SK-N-SH (cell line): ENCODE measurements around the gene LMO2. TPM values are rescaled to one million over a fixed set of nuclear protein-coding genes. Genes with fewer than 3 reads are reported as not detected.
"Not testable (repeated sequence)": the region's sequence is repeated elsewhere in the genome, so short reads cannot be mapped to it uniquely, and the experiment has no call there.

Experiments used
- CTCF ChIA-PET: fragments of 300-600, 350-600 bp; formaldehyde crosslinking; extraction: SDS; loops from one replicate; lab custom pipeline; 2021; lab: Yijun Ruan, JAX
- POLR2A ChIA-PET: fragments of 350-600 bp; sonication (Branson Sonifier 250); formaldehyde crosslinking; extraction: SDS; loops from one replicate; lab custom pipeline; 2020; ENCODE audit warnings: antibody characterized with exemption, inconsistent platforms; lab: Yijun Ruan, JAX
- DNase-seq: peaks from one replicate; pipeline ENCODE4 v3.0.0; 2012
- H2AFZ ChIP-seq: fragments of 200-600 bp; sonication (generic); 2 replicates; pipeline ENCODE4 v1.8.1; 2016; ENCODE audit warnings: antibody characterized with exemption, mild to moderate bottlenecking, low read depth
- H3F3A ChIP-seq: fragments of 200-600 bp; sonication (generic); replicated peaks from 2 replicates; pipeline ENCODE3; 2016; ENCODE audit warnings: antibody characterized with exemption, mild to moderate bottlenecking; ENCODE audit not compliant: insufficient read depth
- H3K27ac ChIP-seq, 2 experiments: fragments of 200-500 bp in 1 of 2; fragments of 200-600 bp in 1 of 2; sonication (Bioruptor generic) in 1 of 2; sonication (generic), shearing (Covaris generic) in 1 of 2; 2 replicates each; pipeline versions ENCODE4 v1.5.1 to v1.6.1; 2014 to 2016; ENCODE audit warnings: low read depth in 2 of 2, inconsistent platforms in 1 of 2, low read length in 1 of 2, mild to moderate bottlenecking in 1 of 2, mixed read lengths in 1 of 2
- H3K27me3 ChIP-seq: fragments of 200-600 bp; sonication (generic), shearing (Covaris generic); 2 replicates; pipeline ENCODE4 v1.6.1; 2016; ENCODE audit warnings: mixed run types; ENCODE audit not compliant: insufficient read depth
- H3K36me3 ChIP-seq, 2 experiments: fragments of 200-500 bp in 1 of 2; fragments of 200-600 bp in 1 of 2; sonication (Bioruptor generic) in 1 of 2; sonication (generic) in 1 of 2; replicated peaks in 1 of 2; 2 replicates each; pipeline versions ENCODE3 to v1.5.1; 2014 to 2016; ENCODE audit warnings: low read length in 1 of 2, mild to moderate bottlenecking in 1 of 2; ENCODE audit not compliant: insufficient read depth in 2 of 2, control insufficient read depth in 1 of 2
- H3K4me1 ChIP-seq, 2 experiments: fragments of 200-500 bp in 1 of 2; fragments of 200-600 bp in 1 of 2; sonication (Bioruptor generic) in 1 of 2; sonication (generic), shearing (Covaris generic) in 1 of 2; 2 replicates each; pipeline versions ENCODE4 v1.5.1 to v1.6.1; 2014 to 2016; ENCODE audit warnings: low read depth in 1 of 2, low read length in 1 of 2, mixed run types in 1 of 2; ENCODE audit not compliant: insufficient read depth in 2 of 2, control insufficient read depth in 1 of 2
- H3K4me2 ChIP-seq: fragments of 200-600 bp; sonication (generic), shearing (Covaris generic); 2 replicates; pipeline ENCODE4 v1.6.1; 2017; ENCODE audit warnings: mixed run types
- H3K4me3 ChIP-seq, 2 experiments: fragments of 200-500 bp in 1 of 2; fragments of 200-600 bp in 1 of 2; sonication (Bioruptor generic) in 1 of 2; sonication (generic), shearing (Covaris generic) in 1 of 2; 2 replicates each; pipeline versions ENCODE4 v1.5.1 to v1.8.1; 2014 to 2016; ENCODE audit warnings: low read depth in 2 of 2, inconsistent platforms in 1 of 2, low read length in 1 of 2, mild to moderate bottlenecking in 1 of 2, mixed read lengths in 1 of 2, moderate library complexity in 1 of 2
- H3K79me2 ChIP-seq: fragments of 200-600 bp; sonication (generic); 2 replicates; pipeline ENCODE4 v1.8.1; 2017; ENCODE audit warnings: mild to moderate bottlenecking; ENCODE audit not compliant: insufficient read depth
- H3K9ac ChIP-seq: fragments of 200-600 bp; sonication (generic); 2 replicates; pipeline ENCODE4 v1.6.1; 2017; ENCODE audit warnings: mixed run types
- H3K9me2 ChIP-seq: fragments of 200-600 bp; sonication (generic); 2 replicates; pipeline ENCODE4 v1.6.1; 2017; ENCODE audit warnings: mixed run types
- H3K9me3 ChIP-seq: fragments of 200-600 bp; sonication (generic); 2 replicates; pipeline ENCODE4 v1.6.1; 2017; ENCODE audit warnings: mixed run types, mild to moderate bottlenecking, moderate library complexity
- H4K20me1 ChIP-seq: fragments of 200-600 bp; sonication (generic); 2 replicates; pipeline ENCODE4 v1.6.1; 2017; ENCODE audit warnings: mild to moderate bottlenecking, mixed run types; ENCODE audit not compliant: insufficient read depth
- EZH2phosphoT487 ChIP-seq: fragments of 200-600 bp; sonication (generic); IDR thresholded peaks from 2 replicates; pipeline ENCODE4 v1.6.1; 2017; ENCODE audit warnings: low read depth, mixed run types, mild to moderate bottlenecking, antibody characterized with exemption, moderate library complexity, borderline replicate concordance
- FOSL2 ChIP-seq: IDR thresholded peaks from 2 replicates; pipeline ENCODE4 v1.4.0; 2012; ENCODE audit warnings: low read depth, mild to moderate bottlenecking, moderate library complexity, borderline replicate concordance
- FOXJ3 ChIP-seq: sonication (generic); formaldehyde crosslinking; IDR thresholded peaks from 2 replicates; pipeline ENCODE4 v1.5.1; 2020; ENCODE audit warnings: mild to moderate bottlenecking, missing genetic modification reagents
- MEF2A ChIP-seq: IDR thresholded peaks from 2 replicates; pipeline ENCODE4 v1.4.0; 2012; ENCODE audit warnings: low read depth, borderline replicate concordance
- NRF1 ChIP-seq: IDR thresholded peaks from 2 replicates; pipeline ENCODE4 v1.6.1; 2012; ENCODE audit warnings: low read depth, mild to moderate bottlenecking, low read length
- RAD21 ChIP-seq: IDR thresholded peaks from 2 replicates; pipeline ENCODE4 v1.6.1; 2012; ENCODE audit warnings: mild to moderate bottlenecking, low read length
- TEAD4 ChIP-seq: IDR thresholded peaks from 2 replicates; pipeline ENCODE4 v1.4.0; 2012; ENCODE audit warnings: mild to moderate bottlenecking, borderline replicate concordance; ENCODE audit not compliant: insufficient read depth
- WGBS: methylation state at CpG from one replicate; pipeline ENCODE4 v1.1.6; 2017; ENCODE audit warnings: low lambda C conversion rate; 5-methylcytosine and 5-hydroxymethylcytosine counted together
- polyA plus RNA-seq, 3 experiments: library from polyadenylated mRNA; depleted of rRNA; stranded (reverse); fragments of >200 nt; gene quantifications; 2 replicates each; pipeline ENCODE4 v1.2.3, GENCODE V29; 2012
- TF ChIP-seq, protein P1 (sequence below): fragments of 200-600 bp; sonication (generic); IDR thresholded peaks from 2 replicates; pipeline ENCODE4 v1.6.1; 2017; ENCODE audit warnings: antibody characterized with exemption, mild to moderate bottlenecking, moderate library complexity
- TF ChIP-seq, protein P2 (sequence below): IDR thresholded peaks from 2 replicates; pipeline ENCODE4 v1.6.1; 2012; ENCODE audit warnings: mild to moderate bottlenecking, low read depth, low read length, moderate library complexity
- TF ChIP-seq, protein P3 (sequence below): fragments of 150-350 bp; IDR thresholded peaks from 2 replicates; pipeline ENCODE4 v1.6.1; 2016; ENCODE audit warnings: mild to moderate bottlenecking, low read depth, low read length

LMO2 gene
- polyA plus RNA-seq, 1 of the 3 experiments (the other 2 are of a cell fraction) = 0.05 TPM

DNA sequence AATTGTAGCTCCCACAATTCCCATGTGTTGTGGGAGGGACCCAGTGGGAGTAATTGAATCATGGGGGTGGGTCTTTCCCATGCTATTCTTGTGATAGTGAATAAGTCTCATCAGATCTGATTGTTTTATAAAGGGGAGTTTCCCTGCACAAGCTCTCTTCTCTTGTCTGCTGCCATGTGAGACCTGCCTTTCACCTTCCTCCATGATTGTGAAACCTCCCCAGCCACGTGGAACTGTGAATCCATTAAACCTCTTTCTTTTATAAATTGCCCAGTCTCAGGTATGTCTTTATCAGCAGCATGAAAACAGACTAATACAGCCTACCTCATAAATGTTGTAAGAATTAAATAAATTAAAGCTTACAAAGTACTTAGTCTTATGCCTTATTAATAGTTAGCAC is 25.5 kb upstream of the LMO2 start:
- H3K27me3 ChIP-seq = peaks cover 11% of the 10 kb centered on the region; the same call in 1 of the 2 replicates
- H4K20me1 ChIP-seq, H3K27ac ChIP-seq, POLR2A ChIA-PET, H3K9me2 ChIP-seq, H3K9ac ChIP-seq, DNase-seq, H2AFZ ChIP-seq, H3K79me2 ChIP-seq, H3K4me1 ChIP-seq, H3F3A ChIP-seq, H3K36me3 ChIP-seq, H3K9me3 ChIP-seq, H3K4me3 ChIP-seq, H3K4me2 ChIP-seq: not testable (repeated sequence)
- CTCF ChIA-PET = interaction anchor here (1.0 to 1.3 kb wide), 3 partner anchors 12 to 59 kb away, joined by 3 to 5 read pairs (median 3); no protein-coding TSS in a partner anchor
- 0% methylated on average over 1 of the region's 1 CpG for WGBS

DNA sequence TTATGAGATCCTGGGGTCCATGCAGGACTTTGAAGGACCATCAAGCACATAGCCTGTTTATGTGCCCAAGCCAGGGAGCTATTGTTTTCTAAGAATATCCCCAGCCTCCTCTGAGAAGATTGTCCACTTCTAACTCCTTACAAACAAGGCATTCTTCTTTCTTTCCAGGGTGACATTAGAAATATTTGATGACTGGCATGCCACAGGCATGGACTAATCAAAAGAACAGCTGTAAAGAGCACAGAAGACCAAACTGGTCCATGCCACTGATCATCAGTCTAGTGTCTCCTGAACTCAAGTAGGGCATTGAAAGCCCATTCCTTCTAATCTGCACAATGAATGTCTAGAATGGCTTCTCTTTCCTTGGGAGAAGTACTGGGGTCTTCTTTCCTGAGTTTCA is 24.9 kb upstream of the LMO2 start:
- CTCF ChIA-PET = interaction anchor here (1.0 to 1.2 kb wide), 2 partner anchors 54 to 59 kb away, joined by 3 to 5 read pairs; no protein-coding TSS in a partner anchor
- Histone ChIP-seq H3K27ac (no peak overlapping the region), H3K36me3 (no peaks in the 10 kb centered on the region), H3K4me1 (peaks cover 0 to 11% of the 10 kb centered on the region in 2 experiments; a peak in 2 of 4 replicates), H3K9me2 (no peaks in the 10 kb centered on the region), H3K27me3 (peaks cover 11% of the 10 kb centered on the region; the same call in 1 of the 2 replicates), H3K4me3 (no peak overlapping the region), H3K9me3 (no peaks in the 10 kb centered on the region), H2AFZ (no peak overlapping the region), H3F3A (no peaks in the 10 kb centered on the region), H3K79me2 (no peaks in the 10 kb centered on the region), H4K20me1 (no peaks in the 10 kb centered on the region), H3K9ac (no peak overlapping the region), H3K4me2 (no peak overlapping the region)
- TF ChIP-seq, protein P1, sequence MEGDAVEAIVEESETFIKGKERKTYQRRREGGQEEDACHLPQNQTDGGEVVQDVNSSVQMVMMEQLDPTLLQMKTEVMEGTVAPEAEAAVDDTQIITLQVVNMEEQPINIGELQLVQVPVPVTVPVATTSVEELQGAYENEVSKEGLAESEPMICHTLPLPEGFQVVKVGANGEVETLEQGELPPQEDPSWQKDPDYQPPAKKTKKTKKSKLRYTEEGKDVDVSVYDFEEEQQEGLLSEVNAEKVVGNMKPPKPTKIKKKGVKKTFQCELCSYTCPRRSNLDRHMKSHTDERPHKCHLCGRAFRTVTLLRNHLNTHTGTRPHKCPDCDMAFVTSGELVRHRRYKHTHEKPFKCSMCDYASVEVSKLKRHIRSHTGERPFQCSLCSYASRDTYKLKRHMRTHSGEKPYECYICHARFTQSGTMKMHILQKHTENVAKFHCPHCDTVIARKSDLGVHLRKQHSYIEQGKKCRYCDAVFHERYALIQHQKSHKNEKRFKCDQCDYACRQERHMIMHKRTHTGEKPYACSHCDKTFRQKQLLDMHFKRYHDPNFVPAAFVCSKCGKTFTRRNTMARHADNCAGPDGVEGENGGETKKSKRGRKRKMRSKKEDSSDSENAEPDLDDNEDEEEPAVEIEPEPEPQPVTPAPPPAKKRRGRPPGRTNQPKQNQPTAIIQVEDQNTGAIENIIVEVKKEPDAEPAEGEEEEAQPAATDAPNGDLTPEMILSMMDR = no peak
- TF ChIP-seq NRF1 (no peak), FOSL2 (no peak), TEAD4 (no peak), FOXJ3 (CRISPR knock-in tag) (no peak), RAD21 (no peak), MEF2A (no peak), EZH2phosphoT487 (no peak)
- TF ChIP-seq, protein P2, sequence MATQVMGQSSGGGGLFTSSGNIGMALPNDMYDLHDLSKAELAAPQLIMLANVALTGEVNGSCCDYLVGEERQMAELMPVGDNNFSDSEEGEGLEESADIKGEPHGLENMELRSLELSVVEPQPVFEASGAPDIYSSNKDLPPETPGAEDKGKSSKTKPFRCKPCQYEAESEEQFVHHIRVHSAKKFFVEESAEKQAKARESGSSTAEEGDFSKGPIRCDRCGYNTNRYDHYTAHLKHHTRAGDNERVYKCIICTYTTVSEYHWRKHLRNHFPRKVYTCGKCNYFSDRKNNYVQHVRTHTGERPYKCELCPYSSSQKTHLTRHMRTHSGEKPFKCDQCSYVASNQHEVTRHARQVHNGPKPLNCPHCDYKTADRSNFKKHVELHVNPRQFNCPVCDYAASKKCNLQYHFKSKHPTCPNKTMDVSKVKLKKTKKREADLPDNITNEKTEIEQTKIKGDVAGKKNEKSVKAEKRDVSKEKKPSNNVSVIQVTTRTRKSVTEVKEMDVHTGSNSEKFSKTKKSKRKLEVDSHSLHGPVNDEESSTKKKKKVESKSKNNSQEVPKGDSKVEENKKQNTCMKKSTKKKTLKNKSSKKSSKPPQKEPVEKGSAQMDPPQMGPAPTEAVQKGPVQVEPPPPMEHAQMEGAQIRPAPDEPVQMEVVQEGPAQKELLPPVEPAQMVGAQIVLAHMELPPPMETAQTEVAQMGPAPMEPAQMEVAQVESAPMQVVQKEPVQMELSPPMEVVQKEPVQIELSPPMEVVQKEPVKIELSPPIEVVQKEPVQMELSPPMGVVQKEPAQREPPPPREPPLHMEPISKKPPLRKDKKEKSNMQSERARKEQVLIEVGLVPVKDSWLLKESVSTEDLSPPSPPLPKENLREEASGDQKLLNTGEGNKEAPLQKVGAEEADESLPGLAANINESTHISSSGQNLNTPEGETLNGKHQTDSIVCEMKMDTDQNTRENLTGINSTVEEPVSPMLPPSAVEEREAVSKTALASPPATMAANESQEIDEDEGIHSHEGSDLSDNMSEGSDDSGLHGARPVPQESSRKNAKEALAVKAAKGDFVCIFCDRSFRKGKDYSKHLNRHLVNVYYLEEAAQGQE = no peak
- TF ChIP-seq, protein P3, sequence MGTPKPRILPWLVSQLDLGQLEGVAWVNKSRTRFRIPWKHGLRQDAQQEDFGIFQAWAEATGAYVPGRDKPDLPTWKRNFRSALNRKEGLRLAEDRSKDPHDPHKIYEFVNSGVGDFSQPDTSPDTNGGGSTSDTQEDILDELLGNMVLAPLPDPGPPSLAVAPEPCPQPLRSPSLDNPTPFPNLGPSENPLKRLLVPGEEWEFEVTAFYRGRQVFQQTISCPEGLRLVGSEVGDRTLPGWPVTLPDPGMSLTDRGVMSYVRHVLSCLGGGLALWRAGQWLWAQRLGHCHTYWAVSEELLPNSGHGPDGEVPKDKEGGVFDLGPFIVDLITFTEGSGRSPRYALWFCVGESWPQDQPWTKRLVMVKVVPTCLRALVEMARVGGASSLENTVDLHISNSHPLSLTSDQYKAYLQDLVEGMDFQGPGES = no peak
- POLR2A ChIA-PET = no interaction called here
- no peak for DNase-seq
